Prostate gland (tissue), 2 donors: ENCODE measurements around the gene TMEM181.

ENCODE experiments used
- CTCF ChIP-seq, 4 experiments: fragments of 200-600 bp in 2 of 4; fragments of 450-650 bp in 2 of 4; sonication (generic) in 2 of 4; IDR thresholded peaks; 1 replicate in 3 of 4; 2 replicates in 1 of 4; pipeline ENCODE4 v1.5.1; 2016 to 2019; ENCODE audit warnings: antibody characterized with exemption in 4 of 4, mild to moderate bottlenecking in 2 of 4, moderate library complexity in 2 of 4
- POLR2A ChIP-seq: fragments of 450-650 bp; IDR thresholded peaks from one replicate; pipeline ENCODE4 v1.6.1; 2016; ENCODE audit warnings: antibody characterized with exemption, mild to moderate bottlenecking

- TF ChIP-seq CTCF (IDR thresholded peaks at IDR 0.05): no peak
- no peak for TF ChIP-seq POLR2A
Observed at GRCh38 chr6:158538741-158539140, 21.1 kb upstream of the TMEM181 start.
